Right ventricle myocardium inferior (tissue), 1 donor: ENCODE measurements around the gene LDHD. TPM values are rescaled to one million over a fixed set of nuclear protein-coding genes. Genes with fewer than 3 reads are reported as not detected.
A peak's percentile ranks its signal among the peaks of the same experiment; 100 is the strongest.

Experiments
- ATAC-seq: fragments of 200-7000 bp; cut with Tn5 transposase; one replicate; pipeline ENCODE4 v1.9.1; 2020; ENCODE audit warnings: mild to moderate bottlenecking, moderate library complexity
- DNase-seq: peaks from one replicate; pipeline ENCODE4 v3.0.0; 2021; ENCODE audit errors: missing footprints
- intact Hi-C: fragments of 100-400 bp; cut with DNase I; formaldehyde crosslinking; loops from one replicate; pipeline ENCODE4 v1.11.0; 2022
- total RNA-seq: library from RNA; stranded (reverse); fragmentation: NEBNext Ultra II Directional; extraction: Animal tissue kit (Norgen Biotek cat#: 25700); gene quantifications from one replicate; pipeline ENCODE4 v1.2.1, GENCODE V29; 2021
- donor health status: DM: no; HTN: yes; CAD: no; lungs with severe emphysema.

The LDHD gene
- total RNA-seq, 1 donor from 2014 or later, result 71.8 TPM

DNA sequence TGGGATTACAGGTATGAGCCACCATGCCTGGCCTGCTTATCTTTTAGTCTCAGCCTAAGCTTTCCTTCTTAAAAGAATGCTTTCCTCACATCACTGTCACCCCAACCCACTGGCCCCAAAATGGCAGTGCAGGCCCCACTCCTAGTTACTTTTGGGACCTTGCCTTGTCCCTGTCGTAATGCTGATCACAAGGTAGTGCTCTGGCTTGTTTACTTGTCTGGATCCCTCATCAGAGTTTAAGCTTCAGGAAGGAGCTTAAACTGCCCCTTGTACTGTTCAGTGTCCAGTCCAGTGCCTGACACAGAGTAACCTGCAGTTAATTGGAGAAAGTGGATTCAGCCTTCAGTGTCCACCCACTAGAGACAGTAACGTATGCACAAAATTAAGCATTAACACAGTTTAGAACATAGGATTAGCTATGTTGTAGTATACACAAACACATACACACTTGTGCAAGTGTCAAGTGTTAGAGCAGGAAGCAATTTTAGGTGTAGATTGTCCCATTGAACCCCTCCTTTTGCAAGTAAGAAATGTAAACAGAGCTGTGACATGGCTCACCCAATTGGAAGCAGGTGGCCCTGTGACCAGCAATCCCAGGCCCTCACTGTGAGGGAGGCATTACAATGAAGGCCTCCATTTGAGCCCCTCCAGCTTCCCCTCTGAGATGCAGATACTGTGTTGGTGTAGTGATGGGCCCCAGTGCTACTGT, 44.2 kb downstream of the LDHD start:
- ATAC-seq (no peak), DNase-seq (no peak)
- intact Hi-C loops, result no loop called here

DNA sequence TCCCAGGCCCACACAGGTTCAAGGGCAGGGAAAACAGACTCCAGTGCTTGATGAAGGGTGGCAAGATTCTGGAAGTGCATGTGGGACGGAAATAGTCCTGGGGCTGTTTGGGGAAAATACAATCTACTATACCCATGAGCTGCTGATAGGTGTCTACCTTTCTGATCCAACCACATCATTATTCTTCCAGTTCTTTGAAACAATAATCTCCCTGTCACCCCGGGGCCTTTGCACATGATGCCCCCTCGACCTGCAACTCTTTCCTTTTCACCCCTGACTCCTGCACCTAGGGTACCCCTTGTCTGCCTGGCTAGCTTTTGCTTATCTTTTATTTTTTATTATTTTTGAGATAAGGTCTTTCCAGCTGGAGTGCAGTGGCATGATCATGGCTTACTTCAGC, 45.0 kb downstream of the LDHD start:
- no peak for DNase-seq
- intact Hi-C loops, result no loop called here
- ATAC-seq, result no peak

DNA sequence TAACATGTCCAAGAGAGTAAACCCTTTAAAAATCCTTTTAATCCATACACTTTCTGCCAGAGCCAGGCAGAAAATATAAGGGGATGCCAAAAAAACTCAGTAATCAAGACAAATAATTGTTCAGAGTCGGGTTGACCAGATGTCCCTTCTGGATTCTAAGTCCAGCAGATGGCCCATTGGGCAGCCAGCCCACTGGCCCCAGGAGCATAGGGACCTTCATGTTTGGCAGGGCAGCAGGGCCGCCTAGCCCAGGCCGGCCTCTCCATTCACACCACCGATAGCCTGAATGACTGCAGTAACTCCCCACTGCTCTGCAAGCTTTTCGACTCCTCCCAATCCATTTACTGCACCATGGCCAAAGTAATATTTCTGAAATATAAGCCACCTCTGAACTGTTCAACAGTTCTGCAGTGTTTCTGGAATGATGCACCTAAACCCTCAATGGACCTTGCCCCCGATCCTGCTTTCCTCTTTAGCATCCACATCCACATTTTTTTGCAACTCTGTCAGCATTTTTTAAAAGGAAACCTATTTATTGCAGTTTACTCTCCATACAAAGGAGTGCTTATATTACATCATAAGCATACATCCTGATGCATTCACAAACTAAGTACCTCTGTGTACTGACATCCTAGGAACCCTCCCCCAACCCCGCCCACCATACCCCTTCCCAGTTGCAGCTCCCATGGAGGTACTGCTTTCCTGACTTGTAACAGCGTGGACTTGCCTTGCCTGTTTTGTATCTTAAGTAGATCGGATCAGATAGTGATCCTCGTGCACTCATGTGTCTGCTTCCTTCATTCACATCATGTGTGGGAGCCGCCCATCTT, 46.4 kb downstream of the LDHD start:
- DNase-seq (peak; percentile 83), ATAC-seq (peak; percentile 84)
- intact Hi-C loops, result no loop called here

DNA sequence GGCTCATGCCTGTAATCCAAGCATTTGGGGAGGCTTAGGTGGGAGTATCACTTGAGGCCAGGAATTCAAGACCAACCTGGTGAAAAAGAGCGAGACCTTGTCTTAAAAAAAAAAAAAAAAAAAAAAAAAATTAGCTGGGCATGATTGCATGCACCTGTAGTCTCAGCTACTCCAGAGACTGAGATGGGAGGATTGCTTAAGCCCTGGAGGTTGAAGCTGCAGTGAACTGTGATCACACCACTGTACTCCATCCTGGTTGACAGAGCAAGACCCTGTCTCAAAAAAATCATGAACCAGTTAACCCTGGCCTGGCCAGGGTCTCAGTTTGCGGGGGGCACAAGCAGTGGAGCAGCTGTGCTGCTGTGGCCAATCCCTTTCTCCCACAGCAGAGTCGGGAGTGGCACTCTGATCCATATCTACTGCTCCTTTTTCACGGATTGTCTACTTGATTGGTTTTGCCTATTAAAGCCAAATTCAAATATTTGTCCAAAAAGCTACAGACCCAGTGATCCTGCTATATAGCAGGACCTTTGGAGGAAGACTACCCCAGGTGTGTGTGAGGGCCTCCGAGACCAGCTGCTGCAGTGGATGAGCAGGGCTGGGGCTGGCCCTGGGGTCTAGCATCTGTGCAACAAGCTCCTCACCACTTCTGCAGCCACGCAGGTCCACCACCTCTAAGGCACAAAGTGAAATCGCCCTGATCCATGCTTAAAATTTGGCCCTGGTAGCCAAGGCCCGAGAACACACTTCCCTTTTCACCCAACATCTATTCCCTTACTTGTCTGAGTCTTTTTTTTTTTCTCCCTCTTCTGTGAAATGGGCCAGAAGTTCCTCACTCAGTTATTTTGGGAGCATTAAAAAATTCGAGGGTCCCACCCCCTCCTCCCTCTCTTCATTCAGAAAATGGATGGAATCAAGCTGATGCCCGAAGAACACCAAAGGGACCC, 48.2 kb downstream of the LDHD start:
- ATAC-seq, result no peak
- intact Hi-C loops, result no loop called here
- no peak for DNase-seq

DNA sequence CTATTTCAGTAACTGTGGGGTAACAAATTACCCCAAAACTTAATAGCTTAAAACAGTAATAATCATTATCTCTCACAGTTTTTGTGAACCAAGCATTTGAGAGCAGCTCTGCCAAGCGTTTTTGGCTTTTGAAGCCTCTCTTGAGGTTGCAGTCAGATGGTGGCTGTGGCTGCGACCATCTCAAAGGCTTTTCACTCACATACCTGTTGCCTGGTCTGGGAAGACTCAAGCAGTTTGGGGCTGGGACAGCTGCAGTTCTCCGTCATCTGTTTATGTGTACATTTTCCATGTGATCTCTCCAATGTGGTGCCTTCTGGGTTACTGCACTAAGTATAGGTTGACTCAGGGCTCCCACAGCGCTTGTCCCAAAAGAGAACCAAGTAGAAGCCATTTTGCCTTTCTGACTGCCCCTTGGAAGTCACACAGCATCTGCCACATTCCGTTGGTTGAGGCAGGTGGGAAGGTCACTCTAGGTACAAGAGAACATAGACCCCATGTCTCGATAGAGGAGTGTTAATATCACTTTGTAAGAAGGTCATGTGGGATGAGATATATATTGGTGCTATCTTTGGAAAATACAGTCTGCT, 49.6 kb downstream of the LDHD start:
- intact Hi-C loops, result no loop called here
- DNase-seq (no peak), ATAC-seq (no peak)

DNA sequence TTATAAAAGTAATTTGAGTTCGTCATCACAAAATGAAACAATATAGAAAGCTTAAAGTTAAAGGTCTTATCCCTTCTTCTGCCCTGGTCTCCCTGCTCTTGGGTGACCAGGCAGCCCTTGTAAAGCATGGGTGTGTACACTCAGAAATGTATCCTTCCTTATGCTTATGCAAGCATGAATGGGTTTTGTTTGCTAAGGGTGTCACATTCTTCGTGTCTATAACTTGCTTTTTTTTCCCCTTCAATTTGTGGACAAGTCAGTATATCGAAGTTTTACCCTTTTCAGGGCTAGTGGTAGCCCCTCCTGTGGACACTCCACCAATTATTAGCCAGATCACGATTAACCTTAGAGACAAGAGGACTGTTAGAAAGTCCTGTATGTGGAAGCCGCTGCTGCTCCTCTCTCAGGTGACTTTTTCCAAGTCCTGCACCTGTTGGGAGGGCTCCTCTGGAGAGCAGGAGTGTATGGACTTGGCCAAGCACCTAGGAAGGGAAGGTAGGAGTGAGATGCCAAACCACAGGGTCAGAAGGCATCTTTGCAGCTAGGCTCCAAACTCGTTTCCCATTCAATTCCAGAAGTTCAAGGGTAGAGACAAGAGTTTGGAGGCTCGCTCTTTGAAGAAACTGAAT, 50.9 kb downstream of the LDHD start:
- DNase-seq (no peak), ATAC-seq (no peak)
- intact Hi-C loops, result no loop called here

DNA sequence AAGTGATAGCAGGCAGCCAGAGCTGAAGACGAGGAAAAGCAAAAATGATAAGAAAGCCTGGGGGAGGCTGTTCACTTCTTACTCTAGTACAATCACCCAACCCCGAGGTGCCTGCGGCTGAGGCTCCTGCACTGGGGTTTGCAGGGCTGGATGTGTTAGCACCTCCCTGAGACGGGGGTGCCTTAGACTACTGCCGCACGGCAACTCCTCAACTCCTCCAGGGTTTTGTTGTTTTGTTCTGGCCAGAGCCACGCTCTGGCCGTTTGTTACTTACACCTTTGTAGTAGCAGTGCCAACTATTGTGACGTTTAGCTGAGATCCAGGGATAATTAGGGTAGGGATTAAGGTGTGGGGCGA, 51.5 kb downstream of the LDHD start:
- ATAC-seq, result no peak
- no peak for DNase-seq
- intact Hi-C loops, result no loop called here

DNA sequence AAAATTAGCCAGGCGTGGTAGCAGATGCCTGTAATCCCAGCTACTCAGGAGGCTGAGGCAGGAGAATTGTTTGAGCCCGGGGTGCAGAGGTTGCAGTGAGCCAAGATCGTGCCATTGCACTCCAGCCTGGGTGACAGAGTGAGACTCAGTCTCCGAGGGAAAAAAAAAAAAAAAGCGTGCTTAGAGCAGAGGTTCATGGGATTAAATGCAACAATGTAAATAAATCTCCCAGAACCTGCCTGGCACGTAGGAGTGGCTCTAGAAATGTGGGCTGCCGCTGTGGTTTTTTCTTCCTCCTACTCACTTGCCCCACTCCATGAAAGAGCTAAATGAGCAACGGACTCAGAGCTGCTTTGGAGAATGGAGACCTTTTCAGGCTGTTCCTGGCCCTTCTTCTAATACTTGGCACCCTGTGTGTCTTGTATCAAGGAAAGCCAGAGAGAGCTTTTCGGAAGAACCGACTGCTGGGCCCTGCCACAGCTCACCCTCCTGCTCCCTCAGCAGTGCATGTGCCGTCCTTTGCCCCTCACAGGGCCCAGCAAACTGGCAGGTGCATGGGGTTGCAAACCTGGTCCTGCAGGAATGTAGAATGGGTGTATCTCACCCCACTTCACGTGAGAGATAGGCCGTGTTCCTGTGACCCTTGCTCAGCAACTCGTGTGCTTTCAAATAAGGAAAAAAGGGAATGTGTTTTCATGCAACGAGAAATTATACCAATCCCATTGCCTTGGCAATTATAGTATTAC, 52.0 kb downstream of the LDHD start:
- ATAC-seq (no peak), DNase-seq (no peak)
- intact Hi-C loops, result no loop called here

DNA sequence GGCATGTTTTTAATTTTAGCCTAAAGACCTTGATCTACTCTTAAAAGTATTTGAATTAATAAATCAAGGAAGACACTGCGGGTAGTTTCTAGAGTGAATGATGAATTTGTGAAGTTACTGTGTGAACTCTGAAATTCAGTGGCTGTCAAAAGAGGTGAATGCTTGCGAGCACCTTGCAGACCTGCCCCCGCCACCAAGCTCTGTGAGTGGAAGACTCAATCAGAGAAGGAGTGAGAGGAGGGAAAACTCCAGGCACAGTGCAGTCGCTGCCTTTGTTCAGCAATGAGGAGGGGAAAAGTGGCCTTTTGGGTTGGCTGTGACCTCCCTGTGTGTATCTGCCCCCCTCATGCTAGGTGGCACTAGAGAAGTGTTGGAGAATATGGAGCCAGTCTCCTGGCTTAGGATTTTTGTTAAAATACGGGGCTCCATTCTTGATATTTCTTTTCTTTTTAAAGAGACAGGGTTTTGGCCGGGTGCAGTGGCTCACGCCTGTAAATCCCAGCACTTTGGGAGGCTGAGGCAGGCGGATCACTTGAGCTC, 53.0 kb downstream of the LDHD start:
- intact Hi-C loops, result no loop called here
- DNase-seq (no peak), ATAC-seq (no peak)

DNA sequence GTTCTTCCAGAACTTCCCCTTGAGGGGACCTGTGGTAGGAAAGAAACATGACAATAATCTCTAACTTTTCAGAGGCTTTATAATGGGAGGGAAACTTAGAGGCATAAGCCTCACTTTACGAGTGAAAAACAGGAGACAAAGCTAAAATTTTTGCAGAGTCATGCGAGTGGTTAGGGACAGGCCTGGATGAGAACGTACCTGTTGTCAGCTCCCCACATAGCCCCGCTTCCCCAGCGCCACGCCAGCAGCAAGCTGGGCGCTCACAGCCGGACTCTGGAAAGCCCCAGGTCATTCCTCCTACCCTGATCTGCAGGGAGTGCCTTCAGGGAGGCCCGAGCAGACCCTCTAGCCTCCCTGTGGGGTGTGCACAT, 53.6 kb downstream of the LDHD start:
- DNase-seq (no peak), ATAC-seq (no peak)
- intact Hi-C loops, result no loop called here

DNA sequence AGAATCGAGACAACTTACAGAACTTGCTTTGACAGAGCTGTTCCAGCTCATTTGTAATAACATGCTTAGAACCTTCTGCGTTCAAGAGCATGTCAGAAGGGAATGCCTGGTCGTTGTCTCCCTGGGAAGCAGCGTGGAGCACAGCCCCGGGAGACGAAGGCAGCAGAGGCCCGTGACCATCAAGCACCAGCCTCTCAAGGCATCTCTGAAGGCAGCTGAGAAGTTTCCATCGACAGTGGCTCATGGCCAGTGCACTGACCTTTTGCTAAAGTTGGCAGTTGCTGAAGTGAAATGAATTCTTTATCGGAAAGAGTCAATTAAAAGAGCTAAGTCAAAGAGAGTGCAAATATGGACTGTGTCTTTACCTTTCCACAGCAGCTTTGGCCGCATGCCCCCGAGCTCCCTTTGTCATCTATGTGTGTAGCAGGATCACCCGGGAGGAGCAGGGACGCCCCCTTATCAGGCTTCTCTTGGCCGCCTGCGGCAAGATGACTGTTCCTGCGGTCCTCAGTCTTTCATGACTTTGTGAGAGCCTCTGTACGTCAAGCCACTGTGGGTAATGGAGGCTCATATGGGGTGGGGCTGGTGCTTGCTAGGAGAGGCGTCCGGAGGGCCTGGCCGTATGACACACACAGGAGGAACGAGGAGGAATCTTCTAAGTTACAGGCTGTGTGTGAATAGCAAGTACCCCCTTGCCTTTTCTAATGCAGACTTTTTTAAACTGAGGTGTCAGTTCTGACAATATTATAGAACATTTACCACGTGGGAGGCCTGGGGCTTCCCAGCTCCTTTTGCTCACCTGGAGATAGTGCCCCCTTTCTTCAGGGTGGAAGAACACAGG, 54.2 kb downstream of the LDHD start:
- intact Hi-C loops, result no loop called here
- peak; percentile 86 for ATAC-seq
- DNase-seq, result peak; percentile 87

Other genes starting within 250 kb of the LDHD start
- 47.8 TPM for gene WDR59, start 131.7 kb downstream of the LDHD start, total RNA-seq
- 27.2 TPM for gene ZNRF1, start 117.8 kb downstream of the LDHD start, total RNA-seq
- gene ZFP1, start 31.7 kb upstream of the LDHD start, total RNA-seq, result 5.8 TPM
- gene CTRB2, start 90.4 kb upstream of the LDHD start, total RNA-seq, result not detected
- gene CTRB1, start 102.2 kb upstream of the LDHD start, total RNA-seq, result not detected
- gene BCAR1, start 134.8 kb upstream of the LDHD start, total RNA-seq, result 76.7 TPM